ENCODE results near the gene TMTC1.

GRCh38 chr12:29612912-29613311 is 170.8 kb downstream of the TMTC1 start:
- no peak for TF ChIP-seq EZH2 (IDR thresholded peaks at IDR 0.05; ENCODE audit: borderline replicate concordance, insufficient read depth, low read depth, low read length, poor library complexity, severe bottlenecking)
- no peak for TF ChIP-seq CTCF (IDR thresholded peaks at IDR 0.05)

Data from B cell (primary cell).